ENCODE measurements around the gene MALRD1. TPM values are rescaled to one million over a fixed set of nuclear protein-coding genes. Genes with fewer than 3 reads are reported as not detected.

The MALRD1 gene
- total and polyA plus RNA-seq, 2 experiments from 2014 or later: 17.8 to 52.6 TPM

- no peak overlapping the region for H2AFZ ChIP-seq
- no peak for TF ChIP-seq CTCF (IDR thresholded peaks at IDR 0.05; ENCODE audit: poor library complexity)
- TF ChIP-seq EZH2phosphoT487 (IDR thresholded peaks at IDR 0.05; ENCODE audit: low read depth, severe bottlenecking, unreplicated experiment): no peak
- no peak for TF ChIP-seq EZH2 (IDR thresholded peaks at IDR 0.05; ENCODE audit: borderline replicate concordance)
- H3K9me2 ChIP-seq (replicated peaks; ENCODE audit: insufficient read depth): no peaks in the 10 kb centered on the region
- H3K4me3 ChIP-seq: no peak overlapping the region
- WGBS (ENCODE audit: low lambda C conversion rate, missing lambda C conversion rate): 57% methylated on average over 1 of the region's 1 CpG
- DNase-seq (ENCODE audit: low spot score): no peak
- H3K36me3 ChIP-seq (replicated peaks; ENCODE audit: insufficient read depth, low read depth): no peaks in the 10 kb centered on the region
- no peaks in the 10 kb centered on the region for H4K20me1 ChIP-seq (ENCODE audit: insufficient read depth, poor library complexity, severe bottlenecking)
- H3K9me3 ChIP-seq (ENCODE audit: low read depth): peaks cover 16% of the 10 kb centered on the region
- no peak overlapping the region for H3K4me2 ChIP-seq
- H3K4me1 ChIP-seq (ENCODE audit: insufficient read depth): no peaks in the 10 kb centered on the region
- no peaks in the 10 kb centered on the region for H3K79me2 ChIP-seq
- no peak overlapping the region for H3K27ac ChIP-seq
- no peaks in the 10 kb centered on the region for H3K27me3 ChIP-seq
Measured at GRCh38 chr10:19107406-19107805, 58.8 kb downstream of the MALRD1 start.

DNA sequence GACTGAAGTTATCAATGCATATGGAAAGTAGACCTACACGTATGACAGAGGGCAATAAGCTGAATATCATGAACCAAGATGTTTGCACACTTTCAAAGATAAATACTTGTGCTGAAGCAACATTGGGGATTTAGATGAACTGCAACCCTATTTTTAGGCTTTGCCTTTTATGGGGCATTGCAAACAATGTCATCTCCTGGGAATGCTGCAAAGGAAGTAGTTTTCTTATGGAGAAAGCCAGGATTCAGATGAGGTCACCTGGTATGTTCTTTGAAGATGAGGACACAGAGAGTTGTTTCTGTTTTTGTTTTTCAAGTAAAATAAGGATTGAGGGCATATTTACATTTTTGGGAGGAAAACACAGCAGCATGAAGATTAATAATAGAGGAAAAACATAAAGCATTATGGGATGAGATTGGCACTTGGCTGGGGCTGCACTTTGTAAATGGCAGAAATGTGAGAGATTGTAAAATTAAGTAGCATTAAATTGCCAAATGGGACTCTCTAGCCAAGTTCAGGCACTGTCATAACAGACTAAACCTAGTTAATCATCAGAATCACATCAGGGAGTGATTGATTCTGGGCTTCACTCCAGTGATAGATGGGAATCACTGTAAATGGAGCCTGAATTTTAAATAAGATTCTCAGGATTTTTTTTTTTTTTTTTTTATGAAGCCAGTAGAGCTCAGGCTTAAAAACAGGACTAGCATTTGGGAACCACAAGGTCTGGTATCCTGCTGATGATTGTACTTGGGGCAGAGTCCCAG lies 63.1 kb downstream of the MALRD1 start:
- no peak for DNase-seq (ENCODE audit: low spot score)
- H3K36me3 ChIP-seq (replicated peaks; ENCODE audit: insufficient read depth, low read depth): no peaks in the 10 kb centered on the region
- 56% methylated on average over 1 of the region's 1 CpG for WGBS (ENCODE audit: low lambda C conversion rate, missing lambda C conversion rate)

GRCh38 chr10:19117438-19117837 lies 68.8 kb downstream of the MALRD1 start:
- WGBS (ENCODE audit: low lambda C conversion rate, missing lambda C conversion rate): 84% methylated on average over 1 of the region's 1 CpG
- TF ChIP-seq CTCF (IDR thresholded peaks at IDR 0.05; ENCODE audit: poor library complexity): no peak
- no peak for TF ChIP-seq EZH2phosphoT487 (IDR thresholded peaks at IDR 0.05; ENCODE audit: low read depth, severe bottlenecking, unreplicated experiment)
- TF ChIP-seq EZH2 (IDR thresholded peaks at IDR 0.05; ENCODE audit: borderline replicate concordance): no peak
- no peak overlapping the region for H2AFZ ChIP-seq
- no peaks in the 10 kb centered on the region for H3K4me1 ChIP-seq (ENCODE audit: insufficient read depth)
- no peak overlapping the region for H3K27ac ChIP-seq
- H3K27me3 ChIP-seq: no peaks in the 10 kb centered on the region
- H3K4me3 ChIP-seq: no peak overlapping the region
- H3K36me3 ChIP-seq (replicated peaks; ENCODE audit: insufficient read depth, low read depth): no peaks in the 10 kb centered on the region
- DNase-seq (ENCODE audit: low spot score): no peak
- no peak overlapping the region for H3K4me2 ChIP-seq
- H4K20me1 ChIP-seq (ENCODE audit: insufficient read depth, poor library complexity, severe bottlenecking): no peaks in the 10 kb centered on the region
- H3K9me3 ChIP-seq (ENCODE audit: low read depth): no peaks in the 10 kb centered on the region
- H3K79me2 ChIP-seq: no peaks in the 10 kb centered on the region
- no peaks in the 10 kb centered on the region for H3K9me2 ChIP-seq (replicated peaks; ENCODE audit: insufficient read depth)

More for the DNA sequence above, 63.1 kb downstream of the MALRD1 start:
- H3K27me3 ChIP-seq: no peaks in the 10 kb centered on the region
- H3K4me3 ChIP-seq: no peak overlapping the region
- no peaks in the 10 kb centered on the region for H3K4me1 ChIP-seq (ENCODE audit: insufficient read depth)
- H3K27ac ChIP-seq: no peak overlapping the region
- no peak overlapping the region for H2AFZ ChIP-seq
- no peaks in the 10 kb centered on the region for H4K20me1 ChIP-seq (ENCODE audit: insufficient read depth, poor library complexity, severe bottlenecking)
- H3K9me3 ChIP-seq (ENCODE audit: low read depth): peaks cover 10% of the 10 kb centered on the region
- H3K4me2 ChIP-seq: no peak overlapping the region
- no peaks in the 10 kb centered on the region for H3K9me2 ChIP-seq (replicated peaks; ENCODE audit: insufficient read depth)
- no peaks in the 10 kb centered on the region for H3K79me2 ChIP-seq
- TF ChIP-seq EZH2 (IDR thresholded peaks at IDR 0.05; ENCODE audit: borderline replicate concordance): no peak
- no peak for TF ChIP-seq EZH2phosphoT487 (IDR thresholded peaks at IDR 0.05; ENCODE audit: low read depth, severe bottlenecking, unreplicated experiment)
- no peak for TF ChIP-seq CTCF (IDR thresholded peaks at IDR 0.05; ENCODE audit: poor library complexity)
